CD14-positive monocyte (primary cell): Measurements from ENCODE around the gene DGKB. TPM values are rescaled to one million over a fixed set of nuclear protein-coding genes. Genes with fewer than 3 reads are reported as not detected.

ENCODE experiments used
- DNase-seq, 3 donors: peaks; one replicate each; pipeline ENCODE4 v3.0.0-alpha.2; 2011 to 2022
- H2AFZ ChIP-seq: 2 replicates; pipeline ENCODE4 v1.6.0; 2012; ENCODE audit warnings: mild to moderate bottlenecking, low read depth, low read length, inconsistent platforms; ENCODE audit not compliant: insufficient read depth, poor library complexity, severe bottlenecking
- H3K27ac ChIP-seq, 2 donors: 1 replicate in 1 of 2; 2 replicates in 1 of 2; pipeline ENCODE4 v1.5.1; 2012 to 2013; ENCODE audit warnings: low read length in 2 of 2, control low read depth in 1 of 2, inconsistent platforms in 1 of 2, low read depth in 1 of 2, mild to moderate bottlenecking in 1 of 2
- H3K27me3 ChIP-seq, 2 donors: one replicate each; pipeline versions ENCODE4 v1.6.0 to v1.6.1; 2011 to 2013; ENCODE audit warnings: low read length in 2 of 2; ENCODE audit not compliant: control insufficient read depth in 2 of 2, insufficient read depth in 2 of 2
- H3K36me3 ChIP-seq, 2 donors: replicated peaks in 1 of 2; 1 replicate in 1 of 2; 2 replicates in 1 of 2; pipeline versions ENCODE4 v1.5.1 to v1.6.1; 2012 to 2013; ENCODE audit warnings: low read length in 2 of 2, control low read depth in 1 of 2, inconsistent platforms in 1 of 2, mild to moderate bottlenecking in 1 of 2; ENCODE audit not compliant: insufficient read depth in 2 of 2, control insufficient read depth in 1 of 2
- H3K4me1 ChIP-seq, 2 donors: 1 replicate in 1 of 2; 2 replicates in 1 of 2; pipeline versions ENCODE4 v1.5.1 to v1.6.1; 2012 to 2013; ENCODE audit warnings: low read length in 2 of 2, control low read depth in 1 of 2, inconsistent platforms in 1 of 2, mild to moderate bottlenecking in 1 of 2, moderate library complexity in 1 of 2; ENCODE audit not compliant: insufficient read depth in 2 of 2, control insufficient read depth in 1 of 2
- H3K4me2 ChIP-seq: replicated peaks from 2 replicates; pipeline ENCODE3; 2012; ENCODE audit warnings: low read length, moderate library complexity, mild to moderate bottlenecking; ENCODE audit not compliant: poor library complexity, severe bottlenecking; ENCODE audit errors: extremely low read depth
- H3K4me3 ChIP-seq, 3 experiments: fragments of 200-600 bp in 1 of 3; sonication (generic) in 1 of 3; replicated peaks in 1 of 3; 1 replicate in 2 of 3; 2 replicates in 1 of 3; pipeline ENCODE4 v1.5.1; 2011 to 2013; ENCODE audit warnings: low read length in 3 of 3, mild to moderate bottlenecking in 3 of 3, control low read depth in 2 of 3, low read depth in 2 of 3, inconsistent platforms in 1 of 3, moderate library complexity in 1 of 3
- H3K79me2 ChIP-seq: 2 replicates; pipeline ENCODE4 v1.6.0; 2012; ENCODE audit warnings: mild to moderate bottlenecking, control low read depth, inconsistent platforms, low read length, moderate library complexity; ENCODE audit not compliant: insufficient read depth
- H3K9ac ChIP-seq: 2 replicates; pipeline ENCODE4 v1.6.0; 2017; ENCODE audit warnings: low read length, mild to moderate bottlenecking; ENCODE audit not compliant: insufficient read depth, poor library complexity, severe bottlenecking
- H3K9me3 ChIP-seq, 2 donors: replicated peaks in 1 of 2; 1 replicate in 1 of 2; 2 replicates in 1 of 2; pipeline versions ENCODE4 v1.5.1 to v1.6.1; 2012 to 2013; ENCODE audit warnings: low read length in 2 of 2, control low read depth in 1 of 2; ENCODE audit not compliant: control insufficient read depth in 1 of 2, insufficient read depth in 1 of 2
- H4K20me1 ChIP-seq: 2 replicates; pipeline ENCODE4 v1.6.0; 2012; ENCODE audit warnings: mild to moderate bottlenecking, low read length, control low read depth, moderate library complexity; ENCODE audit not compliant: insufficient read depth
- H3K27ac Mint-ChIP-seq, 7 donors: one replicate each; pipeline ENCODE4 v1.8.0; 2020; ENCODE audit warnings: mild to moderate bottlenecking in 7 of 7, mixed read lengths in 7 of 7, moderate library complexity in 6 of 7, inconsistent platforms in 2 of 7
- H3K27me3 Mint-ChIP-seq, 3 donors: one replicate each; pipeline ENCODE4 v1.8.0; 2021 to 2022; ENCODE audit warnings: low read depth in 3 of 3, mild to moderate bottlenecking in 3 of 3, mixed read lengths in 3 of 3, moderate library complexity in 3 of 3, inconsistent platforms in 1 of 3
- H3K36me3 Mint-ChIP-seq, 2 donors: one replicate each; pipeline ENCODE4 v1.8.0; 2020; ENCODE audit warnings: mixed read lengths in 2 of 2, inconsistent platforms in 1 of 2, mild to moderate bottlenecking in 1 of 2
- H3K4me1 Mint-ChIP-seq: one replicate; pipeline ENCODE4 v1.8.0; 2020; ENCODE audit warnings: mild to moderate bottlenecking, mixed read lengths
- H3K4me3 Mint-ChIP-seq, 2 donors: one replicate each; pipeline ENCODE4 v1.8.0; 2020; ENCODE audit warnings: mild to moderate bottlenecking in 2 of 2, mixed read lengths in 2 of 2, moderate library complexity in 1 of 2
- H3K9me3 Mint-ChIP-seq, 7 donors: one replicate each; pipeline ENCODE4 v1.8.0; 2020 to 2022; ENCODE audit warnings: mixed read lengths in 7 of 7, mild to moderate bottlenecking in 6 of 7, moderate library complexity in 6 of 7, inconsistent platforms in 2 of 7
- CTCF ChIP-seq: fragments of 200-600 bp; IDR thresholded peaks from one replicate; pipeline ENCODE4 v1.8.0; 2022; ENCODE audit warnings: antibody characterized with exemption, mild to moderate bottlenecking
- WGBS: methylation state at CpG from one replicate; pipeline ENCODE4 v1.1.5; 2013; ENCODE audit warnings: missing lambda C conversion rate; ENCODE audit not compliant: insufficient coverage; 5-methylcytosine and 5-hydroxymethylcytosine counted together
- intact Hi-C, 2 donors: fragments of 100-400 bp; cut with micrococcal nuclease; formaldehyde crosslinking; loops; one replicate each; pipeline versions ENCODE4 v1.15.0 to v1.15.1; 2023
- polyA plus RNA-seq, 3 donors: library from polyadenylated mRNA; depleted of rRNA in 1 of 3; unstranded in 2 of 3; stranded (reverse) in 1 of 3; fragments of 300-500 nt in 2 of 3; fragments of >200 nt in 1 of 3; fragmentation: Illumina TruSeq in 2 of 3; gene quantifications; 1 replicate in 2 of 3; 2 replicates in 1 of 3; pipeline ENCODE4 v1.2.3, GENCODE V29; 2012 to 2021

DGKB gene
- polyA plus RNA-seq, 3 donors: not detected

GRCh38 chr7:14835384-14835783 lies 67.2 kb downstream of the DGKB start:
- Mint-ChIP-seq H3K4me1 (no peaks in the 10 kb centered on the region), H3K36me3 (no peaks in the 10 kb centered on the region), H3K4me3 (no peak overlapping the region), H3K9me3 (peaks cover 0 to 6% (median 0%) of the 10 kb centered on the region in 7 donors), H3K27me3 (no peaks in the 10 kb centered on the region), H3K27ac (no peak overlapping the region)
- 96% methylated on average over 4 of the region's 5 CpGs for WGBS
- Histone ChIP-seq H2AFZ (no peak overlapping the region), H3K27me3 (no peaks in the 10 kb centered on the region), H3K4me1 (no peaks in the 10 kb centered on the region), H3K27ac (no peak overlapping the region), H3K9ac (no peak overlapping the region), H3K79me2 (no peaks in the 10 kb centered on the region), H3K9me3 (no peaks in the 10 kb centered on the region), H4K20me1 (no peaks in the 10 kb centered on the region), H3K36me3 (no peaks in the 10 kb centered on the region), H3K4me3 (no peak overlapping the region), H3K4me2 (no peak overlapping the region)
- intact Hi-C loops: no loop called here
- no peak for DNase-seq
- TF ChIP-seq CTCF: no peak

- no peak for TF ChIP-seq CTCF
Measured at GRCh38 chr7:14834883-14835282, 67.7 kb downstream of the DGKB start.

More at GRCh38 chr7:14834883-14835282, 67.7 kb downstream of the DGKB start:
- Histone ChIP-seq H3K79me2 (no peaks in the 10 kb centered on the region), H3K9ac (no peak overlapping the region), H3K9me3 (no peaks in the 10 kb centered on the region), H3K4me3 (no peak overlapping the region), H3K27ac (no peak overlapping the region), H2AFZ (no peak overlapping the region), H3K27me3 (no peaks in the 10 kb centered on the region), H3K4me1 (no peaks in the 10 kb centered on the region), H3K4me2 (no peak overlapping the region), H3K36me3 (no peaks in the 10 kb centered on the region), H4K20me1 (no peaks in the 10 kb centered on the region)
- H3K27ac Mint-ChIP-seq: no peak overlapping the region
- no peak overlapping the region for H3K4me3 Mint-ChIP-seq
- no peak for DNase-seq
- no peaks in the 10 kb centered on the region for H3K36me3 Mint-ChIP-seq
- no CpG with 5 or more reads among the region's 1 CpG for WGBS
- H3K27me3 Mint-ChIP-seq: no peaks in the 10 kb centered on the region
- intact Hi-C loops: no loop called here
- no peaks in the 10 kb centered on the region for H3K4me1 Mint-ChIP-seq
- peaks cover 0 to 3% (median 0%) of the 10 kb centered on the region in 7 donors for H3K9me3 Mint-ChIP-seq
